Cerebellar nuclear complex (tissue), 1 donor: ENCODE data around the gene UBE2O.

Source experiments
- DNase-seq, 2 experiments: peaks; one replicate each; lab custom pipeline; 2025; lab: John Stamatoyannopoulos, UW

UBE2O gene

DNA sequence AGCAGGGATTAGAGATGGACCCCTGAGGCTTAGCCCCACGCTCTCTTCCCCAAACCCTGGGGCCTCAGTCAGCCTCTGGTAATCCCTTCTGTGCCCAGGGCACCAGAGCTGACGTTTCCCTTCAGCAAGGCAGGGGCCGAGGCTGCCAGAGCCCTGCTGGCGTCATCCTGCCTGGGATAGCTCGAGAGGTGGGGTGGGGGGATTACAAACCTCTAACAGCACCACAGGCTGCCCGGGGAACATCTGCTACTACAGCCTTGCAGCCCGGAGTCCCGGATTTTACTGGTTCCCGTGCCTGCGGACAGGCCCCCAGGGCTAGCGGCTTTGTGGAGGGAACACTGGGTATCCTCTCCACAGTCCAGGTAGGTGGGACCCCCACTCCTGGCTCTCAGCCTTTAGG lies 14.4 kb upstream of the UBE2O start, which contains the start of gene AANAT:
AANAT (plus strand) TSS at position 238 of the 400 bp plus-strand sequence. CDS start 1,144 bp downstream, outside the sequence.
- no peak for DNase-seq

DNA sequence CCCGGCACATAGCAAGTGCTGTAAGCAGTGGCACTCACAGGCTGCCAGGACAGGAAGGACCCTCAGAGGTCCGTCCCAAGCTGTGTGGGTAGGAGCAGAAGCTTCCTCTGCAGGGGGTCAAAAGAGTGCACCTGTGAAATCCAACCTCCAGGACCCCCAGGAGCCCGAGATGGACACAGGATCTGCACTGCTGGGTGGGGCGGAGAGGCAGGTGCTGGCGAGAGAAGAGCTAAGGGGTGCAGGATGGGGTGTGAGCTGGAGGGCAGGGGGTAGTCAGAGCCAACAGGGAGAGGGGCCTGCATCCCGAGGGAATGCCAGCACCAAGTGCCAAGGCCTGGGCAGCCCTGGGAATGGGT lies 13.8 kb upstream of the UBE2O start:
- no peak for DNase-seq

DNA sequence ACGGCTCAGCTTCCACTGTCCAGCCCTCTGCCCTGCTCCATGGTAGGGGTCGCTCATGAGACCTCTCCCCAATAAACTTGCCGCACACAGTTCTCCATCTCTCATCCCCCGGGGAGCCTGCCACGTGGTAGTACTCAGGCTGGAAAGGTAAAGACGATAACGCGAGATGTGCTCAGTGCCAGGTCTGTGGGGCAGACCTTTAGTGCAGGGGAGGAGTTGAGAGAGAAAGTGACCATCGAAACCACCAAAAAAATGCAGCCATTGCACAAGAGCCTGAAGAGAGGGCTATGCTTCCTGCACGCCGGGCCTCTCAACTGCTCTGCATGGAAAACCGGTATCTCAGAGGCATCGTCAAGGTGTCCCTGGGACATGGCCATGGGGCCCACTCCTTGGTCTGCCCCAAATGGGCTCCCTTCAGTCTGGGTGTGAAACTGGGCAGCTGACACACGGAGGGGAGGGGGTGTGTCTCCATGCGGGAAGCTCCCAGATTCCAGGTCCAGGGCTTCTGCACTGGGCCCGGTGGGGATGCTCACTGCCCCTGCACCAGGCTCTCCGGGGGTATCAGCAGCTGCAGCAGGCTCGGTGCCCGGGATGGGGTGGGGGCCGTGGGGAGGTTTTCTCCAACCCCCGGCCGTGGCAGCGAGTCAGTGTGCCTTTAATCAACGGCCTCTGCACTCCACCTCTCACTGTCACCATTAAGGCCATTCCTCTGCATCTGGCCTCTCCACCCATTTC lies 9.8 kb upstream of the UBE2O start:
- no peak for DNase-seq

DNA sequence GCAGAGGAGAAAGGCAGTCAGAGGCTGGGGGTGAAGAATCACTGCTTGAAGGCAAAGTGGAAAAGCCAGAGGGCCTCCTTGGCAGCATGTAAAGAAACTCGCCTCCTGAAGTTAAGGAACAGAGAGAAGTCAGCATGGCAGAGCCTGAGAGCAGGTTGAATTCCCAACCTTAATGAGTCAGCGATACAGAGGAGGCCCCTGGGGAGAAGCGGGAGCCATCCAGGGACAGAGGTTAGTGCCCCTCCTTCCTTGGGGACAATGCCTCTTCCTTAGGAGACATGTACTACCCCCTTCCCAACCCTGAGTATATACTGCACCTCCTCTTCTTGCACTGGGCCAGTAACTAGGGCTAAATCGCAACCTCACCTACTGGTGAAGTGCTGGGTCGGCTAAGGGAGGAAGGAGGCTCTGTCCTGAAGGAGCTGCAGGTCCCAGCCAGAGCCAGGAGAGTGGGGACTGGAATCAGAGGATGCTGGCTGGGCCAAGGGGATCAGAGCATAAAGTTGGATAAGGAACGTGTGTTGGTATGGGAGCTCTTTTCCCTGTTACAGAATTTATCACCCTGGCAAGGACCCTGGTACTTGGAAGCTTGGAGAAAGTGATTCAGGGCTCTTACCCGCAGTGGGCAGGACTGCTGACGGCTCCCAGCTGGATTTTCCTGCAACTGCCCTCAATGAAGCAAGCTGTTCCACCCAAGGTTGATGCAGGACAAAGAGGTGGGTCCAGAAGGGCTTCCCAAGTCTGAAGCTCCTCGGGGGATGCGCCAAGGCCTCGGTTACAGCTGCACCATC lies 9.0 kb upstream of the UBE2O start:
- no peak for DNase-seq

DNA sequence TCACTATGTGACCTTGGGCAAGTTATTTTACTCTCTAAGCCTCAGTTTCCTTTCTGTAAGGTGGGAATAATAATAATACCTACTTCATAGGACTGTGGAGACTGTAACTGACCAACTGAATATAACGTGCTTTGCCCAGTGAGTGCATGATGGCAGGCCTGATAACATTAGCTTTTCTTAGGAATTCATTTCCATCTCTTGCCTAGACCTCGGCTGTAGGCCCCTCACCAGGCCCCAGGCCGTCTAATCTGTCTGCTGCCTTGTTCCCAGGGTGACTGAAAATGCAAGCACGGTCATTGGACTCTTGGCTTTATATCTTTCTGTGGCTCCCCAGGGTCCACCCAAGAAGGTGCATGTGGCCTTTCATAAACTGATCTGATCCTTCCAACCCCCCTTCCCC lies 6.7 kb upstream of the UBE2O start:
- no peak for DNase-seq

GRCh38 chr17:76458580-76459490 lies 5.9 kb upstream of the UBE2O start:
- no peak for DNase-seq

DNA sequence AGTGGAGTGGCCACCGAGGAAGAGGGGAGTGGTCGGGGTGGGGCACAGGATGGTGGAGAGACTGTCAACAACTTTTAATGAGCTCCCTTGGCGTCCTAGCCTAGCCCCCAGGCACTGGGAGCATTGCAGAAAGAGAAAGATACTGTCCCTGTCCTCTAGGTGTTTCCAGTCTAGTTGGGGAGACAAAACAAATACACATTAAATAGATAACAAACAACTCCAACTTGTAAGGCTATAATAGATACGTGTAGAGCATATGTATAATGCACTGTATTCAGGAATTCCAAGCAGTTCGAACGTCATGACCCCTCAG lies 435 bp upstream of the UBE2O start:
- DNase-seq = no peak

DNA sequence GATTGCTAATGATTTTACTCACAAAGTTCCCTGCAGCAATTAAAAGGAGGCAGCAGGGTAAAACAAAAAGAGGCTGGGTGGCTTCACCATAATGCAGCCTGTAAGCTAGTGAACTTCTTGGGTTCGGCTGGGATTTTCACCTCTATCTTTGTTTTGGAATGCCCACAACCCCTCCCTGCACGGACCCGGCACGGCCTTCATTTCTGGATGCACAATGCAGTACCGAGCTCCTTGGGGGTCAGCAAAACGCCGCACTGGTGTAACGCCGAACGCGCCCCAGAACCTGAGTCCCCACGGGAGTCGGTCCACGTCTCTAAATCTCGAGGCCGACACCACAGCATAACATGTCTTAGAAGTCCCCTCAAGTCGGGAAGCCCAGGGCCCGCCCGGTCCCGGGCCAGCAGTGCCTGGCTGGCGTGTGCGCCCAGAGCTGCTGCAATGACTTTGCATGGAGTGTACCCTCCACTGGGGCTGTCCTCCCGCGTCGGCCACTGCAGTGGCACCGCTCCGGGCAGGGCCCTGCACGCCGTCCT lies 759 bp downstream of the UBE2O start:
- DNase-seq = no peak

GRCh38 chr17:76451506-76451905 lies 1.4 kb downstream of the UBE2O start:
- no peak for DNase-seq

- no peak for DNase-seq
These were observed 3.8 kb downstream of the UBE2O start for GRCh38 chr17:76449126-76449525.

DNA sequence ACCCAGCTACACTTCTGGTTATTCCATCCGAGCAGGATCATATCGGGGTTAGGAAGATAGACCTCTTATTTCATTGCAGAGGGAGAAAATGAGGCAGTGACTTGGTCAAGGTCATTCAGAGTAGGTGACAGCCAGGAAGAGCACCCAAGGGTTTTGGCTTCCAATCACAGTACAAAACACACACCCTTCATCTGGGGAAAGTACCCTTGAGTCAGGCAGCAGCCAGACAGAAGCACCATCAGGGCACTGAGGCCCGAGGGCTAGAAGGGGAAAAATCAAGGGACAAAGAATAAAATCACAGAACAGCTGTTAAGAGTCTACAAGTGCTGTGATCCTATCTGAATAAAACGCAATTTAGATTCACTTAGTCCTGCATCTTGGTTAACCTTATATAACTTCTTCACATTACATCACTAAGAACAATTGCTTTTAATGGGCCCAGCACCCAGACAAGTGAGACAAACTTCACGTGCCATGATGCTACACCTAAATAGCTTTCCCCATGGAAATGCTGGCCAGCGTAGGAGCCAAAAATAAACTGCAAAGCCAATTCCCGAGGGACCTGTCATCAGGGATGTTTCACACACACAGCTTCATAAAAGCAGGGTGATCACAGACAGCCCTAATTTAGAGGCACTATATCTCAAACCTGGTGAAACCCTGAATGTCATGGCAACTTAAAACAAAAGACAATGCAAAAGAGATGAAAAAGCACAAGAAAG lies 4.9 kb downstream of the UBE2O start:
- DNase-seq = no peak

- no peak for DNase-seq
These were observed 6.3 kb downstream of the UBE2O start for GRCh38 chr17:76446449-76447231.

GRCh38 chr17:76445697-76446448 lies 7.1 kb downstream of the UBE2O start:
- no peak for DNase-seq

DNA sequence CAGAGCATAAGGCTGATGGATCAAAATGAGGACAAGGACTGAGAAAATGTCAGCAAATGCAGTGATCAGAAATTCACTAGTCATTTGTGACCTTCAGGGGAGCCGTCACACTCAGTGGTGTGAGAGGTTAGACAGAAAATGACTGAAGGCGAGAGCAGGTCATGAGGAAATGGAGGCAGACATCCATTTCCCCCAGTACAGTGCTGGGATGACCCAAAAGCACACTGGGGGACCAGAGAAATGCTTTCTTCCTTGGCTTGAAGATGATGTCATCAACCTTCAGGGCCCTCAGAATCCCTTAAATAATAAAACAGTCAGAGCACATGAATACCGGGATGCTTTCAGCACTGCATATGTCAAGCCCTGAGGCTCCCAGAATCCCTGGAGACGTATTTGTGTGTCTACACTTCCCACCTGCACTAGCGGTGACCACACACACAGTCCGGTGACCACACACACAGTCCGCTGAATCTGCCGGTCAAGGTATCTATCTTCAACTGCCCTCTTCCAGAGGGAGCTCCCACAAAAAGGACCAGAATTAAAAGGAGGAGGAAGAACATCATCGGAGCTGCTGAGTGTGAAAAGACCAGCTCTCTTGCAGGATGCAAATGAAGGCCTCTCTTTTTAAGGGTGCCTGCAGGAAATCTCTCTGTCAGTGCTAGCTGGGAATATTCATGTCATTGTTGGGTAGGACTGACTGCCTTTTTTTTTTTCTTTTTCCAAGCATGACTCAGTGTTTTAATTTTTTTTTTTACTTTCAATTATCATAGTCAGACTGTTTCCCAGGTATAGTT lies 8.2 kb downstream of the UBE2O start:
- no peak for DNase-seq

DNA sequence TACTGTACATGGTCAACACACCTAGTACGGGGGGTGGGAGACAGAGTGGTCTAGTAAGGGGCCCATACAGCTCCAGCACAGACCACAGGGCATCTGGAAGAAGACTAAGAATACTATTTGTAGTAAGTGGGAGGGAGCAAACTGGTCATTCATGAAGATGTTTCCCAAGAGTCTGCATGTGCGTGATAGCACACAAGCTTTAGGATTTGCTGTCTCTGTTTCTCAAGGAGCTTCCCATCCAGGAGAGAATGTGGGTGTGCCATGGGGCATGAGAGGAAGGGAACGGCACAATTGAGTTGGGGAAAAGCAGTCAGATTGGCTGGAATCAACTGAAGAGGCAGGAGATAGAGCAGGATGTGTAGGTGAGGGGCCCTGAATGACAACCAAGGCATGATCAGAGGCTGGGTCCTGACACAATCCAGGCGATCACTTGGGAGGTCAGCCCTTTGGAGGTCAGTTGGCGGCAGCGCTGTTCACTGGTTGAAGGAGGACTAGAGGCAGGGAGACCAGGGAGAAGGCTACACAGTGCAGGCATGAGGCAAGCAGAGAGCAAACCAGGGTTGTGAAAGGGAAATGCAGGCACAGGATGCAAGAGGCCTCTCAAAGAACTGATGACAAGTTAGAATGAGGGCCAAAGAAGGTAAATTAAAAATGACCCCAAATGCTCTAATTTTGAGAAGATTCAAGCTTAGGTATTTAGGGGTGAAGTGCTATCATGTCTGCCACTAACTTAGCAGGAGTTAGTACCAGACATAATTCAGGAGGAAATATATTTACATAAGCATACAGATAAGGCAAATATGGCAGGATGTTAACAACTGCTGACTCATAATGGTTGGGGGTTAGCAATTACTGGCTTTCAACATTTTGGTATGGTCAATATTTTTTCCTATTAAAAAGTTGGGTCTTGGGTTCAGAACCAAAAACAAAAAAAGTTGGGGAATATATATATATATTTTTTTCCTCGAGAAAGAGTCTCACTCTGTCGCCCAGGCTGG lies 10.3 kb downstream of the UBE2O start:
- no peak for DNase-seq

DNA sequence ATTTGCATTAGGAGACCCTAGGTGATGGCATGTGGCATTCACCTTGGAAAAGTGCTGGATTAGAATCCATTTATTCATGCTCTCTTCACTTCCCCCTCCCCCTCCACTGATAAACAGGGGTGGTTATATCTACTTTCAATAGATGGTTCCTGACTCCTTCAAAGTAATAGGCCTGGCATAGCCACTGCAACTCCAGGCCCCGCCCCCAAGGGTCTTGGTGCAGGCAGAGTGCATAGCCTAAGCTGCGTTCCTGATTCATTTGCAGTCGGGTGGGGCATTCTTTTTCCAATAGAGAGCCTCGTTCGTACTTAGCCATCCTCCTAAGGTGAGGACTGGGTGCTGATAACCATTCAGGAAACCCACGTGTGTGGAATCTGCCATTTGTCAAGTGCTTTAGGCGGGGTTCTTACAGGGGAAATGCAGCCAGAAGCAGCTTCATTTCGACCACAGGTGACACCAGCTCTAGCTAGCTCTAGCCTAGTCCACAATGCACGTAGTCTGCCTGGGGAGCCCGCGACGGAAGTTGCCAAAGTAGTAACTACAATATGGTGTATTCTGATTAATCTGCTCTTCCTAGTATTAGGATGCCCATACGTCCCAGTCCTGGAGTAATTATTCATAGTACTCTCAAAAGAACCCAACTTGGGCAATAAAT lies 11.1 kb downstream of the UBE2O start:
- no peak for DNase-seq

GRCh38 chr17:76440751-76441362 lies 12.1 kb downstream of the UBE2O start:
- no peak for DNase-seq
